ENCODE data around the gene CEP41. TPM values are rescaled to one million over a fixed set of nuclear protein-coding genes. Genes with fewer than 3 reads are reported as not detected.

CEP41 gene
- total RNA-seq, 2 experiments from 2014 or later = 3.3 to 4.8 TPM

DNA sequence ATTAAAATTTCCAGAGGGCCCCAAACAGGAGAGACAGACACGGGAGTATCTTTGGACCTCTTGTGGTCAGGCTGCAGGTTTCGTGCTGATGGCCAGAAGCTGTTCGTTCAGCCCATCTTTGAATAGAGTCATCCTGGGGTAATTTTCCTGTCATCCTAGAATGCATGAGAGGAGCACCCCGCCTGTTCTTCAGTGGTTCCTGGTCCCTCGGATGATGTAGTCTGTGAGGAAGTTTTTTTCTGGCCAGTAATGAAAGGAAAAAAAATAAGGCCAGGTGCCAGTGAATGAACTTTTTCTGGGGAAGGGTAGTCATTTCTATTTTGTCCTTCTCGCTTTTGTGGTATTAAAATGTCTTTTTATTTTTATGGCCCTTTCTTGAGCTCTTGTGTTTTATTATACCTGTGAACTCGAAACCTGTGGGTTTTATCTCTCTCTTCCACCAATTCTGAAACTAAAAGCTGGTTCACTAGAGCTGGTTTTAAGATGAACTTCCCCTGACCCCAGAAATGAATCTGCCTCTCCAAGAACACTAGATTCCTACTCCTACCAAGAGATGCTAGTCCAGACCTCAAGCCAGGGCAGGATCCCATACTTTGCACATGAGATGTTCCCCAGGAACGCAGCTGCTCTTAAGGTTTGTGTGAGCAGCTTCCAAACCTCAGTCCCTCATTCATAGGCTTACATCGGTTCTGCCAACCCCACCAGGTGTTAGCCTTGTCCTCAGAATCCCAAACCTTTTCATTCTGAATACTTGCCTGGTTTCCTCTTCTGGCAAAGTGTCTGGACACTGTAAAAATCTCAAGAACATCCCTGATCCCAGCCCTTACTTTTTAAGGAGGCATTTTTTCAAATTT lies 35.7 kb upstream of the CEP41 start:
- ATAC-seq (ENCODE audit: poor library complexity) = no peak
- TF ChIP-seq CTCF (IDR thresholded peaks at IDR 0.05) = no peak
- H3K27me3 ChIP-seq (ENCODE audit: control insufficient read depth in 1 of 2, insufficient read depth in 2 of 2, low read length in 2 of 2) = peaks cover 0 to 2% of the 10 kb centered on the region in 2 experiments
- DNase-seq = no peak
- intact Hi-C loops (cut with DNase I, micrococcal nuclease) = no loop called here
- H3K4me1 ChIP-seq (ENCODE audit: insufficient read depth, low read length) = no peaks in the 10 kb centered on the region
- Mint-ChIP-seq H3K4me1 (ENCODE audit: low read depth) (peaks cover 5% of the 10 kb centered on the region), H3K36me3 (ENCODE audit: low read depth) (no peaks in the 10 kb centered on the region), H3K4me3 (no peak overlapping the region), H3K27me3 (peaks cover under 1% of the 10 kb centered on the region), H3K9me3 (no peaks in the 10 kb centered on the region), H3K27ac (no peak overlapping the region)
- H3K36me3 ChIP-seq (ENCODE audit: insufficient read depth, low read length) = no peaks in the 10 kb centered on the region
- H3K4me3 ChIP-seq (ENCODE audit: low read length) = no peak overlapping the region
- no peak overlapping the region for H3K27ac ChIP-seq (ENCODE audit: low read depth in 1 of 2, low read length in 2 of 2)
- H3K9me3 ChIP-seq (ENCODE audit: control insufficient read depth in 1 of 2, insufficient read depth in 1 of 2, low read length in 2 of 2) = no peaks in the 10 kb centered on the region
- CTCF ChIA-PET = no interaction called here
- POLR2A ChIA-PET = no interaction called here

DNA sequence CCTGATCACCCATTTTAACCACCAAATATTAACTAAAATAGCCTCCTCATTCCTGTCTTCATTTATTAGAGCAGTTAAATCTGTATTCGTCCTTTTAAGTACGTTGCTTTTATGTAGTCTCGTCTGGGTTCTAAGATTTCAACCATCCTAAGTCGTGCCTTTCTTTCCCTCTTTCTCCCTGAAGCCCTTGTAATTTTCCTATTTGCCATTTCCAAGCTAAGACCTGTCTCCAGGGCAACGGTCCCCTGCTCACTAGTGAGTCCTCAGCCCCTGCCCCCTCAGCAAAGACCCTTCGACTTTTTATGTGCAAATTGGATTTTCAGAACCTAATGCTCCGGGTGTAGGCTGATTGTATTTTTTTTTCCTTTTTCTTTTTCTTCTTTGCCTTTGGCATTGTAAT lies 35.0 kb upstream of the CEP41 start:
- ATAC-seq (ENCODE audit: poor library complexity) (no peak), DNase-seq (no peak)
- no peak overlapping the region for H3K4me3 Mint-ChIP-seq
- Histone ChIP-seq H3K4me1 (ENCODE audit: insufficient read depth, low read length) (no peaks in the 10 kb centered on the region), H3K4me3 (ENCODE audit: low read length) (no peak overlapping the region), H3K27me3 (ENCODE audit: control insufficient read depth in 1 of 2, insufficient read depth in 2 of 2, low read length in 2 of 2) (peaks cover 0 to 5% of the 10 kb centered on the region in 2 experiments), H3K27ac (ENCODE audit: low read depth in 1 of 2, low read length in 2 of 2) (no peak overlapping the region), H3K36me3 (ENCODE audit: insufficient read depth, low read length) (no peaks in the 10 kb centered on the region), H3K9me3 (ENCODE audit: control insufficient read depth in 1 of 2, insufficient read depth in 1 of 2, low read length in 2 of 2) (no peaks in the 10 kb centered on the region)
- ChIA-PET POLR2A (no interaction called here), CTCF (no interaction called here)
- H3K27me3 Mint-ChIP-seq = no peaks in the 10 kb centered on the region
- TF ChIP-seq CTCF (IDR thresholded peaks at IDR 0.05) = no peak
- H3K4me1 Mint-ChIP-seq (ENCODE audit: low read depth) = peaks cover 5% of the 10 kb centered on the region
- no peak overlapping the region for H3K27ac Mint-ChIP-seq
- no peaks in the 10 kb centered on the region for H3K36me3 Mint-ChIP-seq (ENCODE audit: low read depth)
- H3K9me3 Mint-ChIP-seq = no peaks in the 10 kb centered on the region
- intact Hi-C loops (cut with DNase I, micrococcal nuclease) = no loop called here

GRCh38 chr7:130473876-130474275 lies 33.1 kb upstream of the CEP41 start:
- Histone ChIP-seq H3K36me3 (ENCODE audit: insufficient read depth, low read length) (no peaks in the 10 kb centered on the region), H3K27ac (ENCODE audit: low read depth in 1 of 2, low read length in 2 of 2) (no peak overlapping the region), H3K9me3 (ENCODE audit: control insufficient read depth in 1 of 2, insufficient read depth in 1 of 2, low read length in 2 of 2) (no peaks in the 10 kb centered on the region), H3K4me1 (ENCODE audit: insufficient read depth, low read length) (no peaks in the 10 kb centered on the region), H3K27me3 (ENCODE audit: control insufficient read depth in 1 of 2, insufficient read depth in 2 of 2, low read length in 2 of 2) (peaks cover 0 to 5% of the 10 kb centered on the region in 2 experiments), H3K4me3 (ENCODE audit: low read length) (no peak overlapping the region)
- no peaks in the 10 kb centered on the region for H3K27me3 Mint-ChIP-seq
- ChIA-PET POLR2A (no interaction called here), CTCF (no interaction called here)
- no peaks in the 10 kb centered on the region for H3K36me3 Mint-ChIP-seq (ENCODE audit: low read depth)
- no peak overlapping the region for H3K27ac Mint-ChIP-seq
- no peaks in the 10 kb centered on the region for H3K9me3 Mint-ChIP-seq
- ATAC-seq (ENCODE audit: poor library complexity) (no peak), DNase-seq (no peak)
- no peak for TF ChIP-seq CTCF (IDR thresholded peaks at IDR 0.05)
- peaks cover 5% of the 10 kb centered on the region for H3K4me1 Mint-ChIP-seq (ENCODE audit: low read depth)
- no peak overlapping the region for H3K4me3 Mint-ChIP-seq
- intact Hi-C loops (cut with DNase I, micrococcal nuclease) = no loop called here
